Measurements from ENCODE around the gene SLC2A1. TPM values are rescaled to one million over a fixed set of nuclear protein-coding genes. Genes with fewer than 3 reads are reported as not detected.
"Not testable (repeated sequence)": the region's sequence is repeated elsewhere in the genome, so short reads cannot be mapped to it uniquely, and the experiment has no call there.

Gene SLC2A1
- total and polyA plus RNA-seq, 9 of the 15 experiments (the other 6 are each of a cell fraction or from before 2014, with no cell fraction given), result 12.6 to 153 (median 48.0) TPM

GRCh38 chr1:42899960-42900359 is 58.7 kb downstream of the SLC2A1 start:
- TF ChIP-seq ZFP36 (IDR thresholded peaks at IDR 0.05; ENCODE audit: low read depth, low read length, partially characterized antibody), result peak; percentile 55
- H3K9me1 ChIP-seq (ENCODE audit: control insufficient read depth, insufficient read depth, low read length); ATAC-seq; H3K9me3 ChIP-seq (replicated peaks; ENCODE audit: control insufficient read depth, insufficient read depth, low read depth, low read length); CTCF ChIA-PET (ENCODE audit: low intra/inter-chr PET ratio); BruUV-seq (replicated peaks); H3K4me1 ChIP-seq (replicated peaks in 1 of 2; ENCODE audit: control insufficient read depth in 2 of 2, insufficient read depth in 2 of 2, low read length in 2 of 2); H2AFZ ChIP-seq (ENCODE audit: low read depth, low read length); H3K27ac ChIP-seq (ENCODE audit: extremely low read depth, low read depth, low read length); FAIRE-seq; H3K79me2 ChIP-seq (ENCODE audit: control insufficient read depth, insufficient read depth, low read length); H3K36me3 ChIP-seq (ENCODE audit: control insufficient read depth, insufficient read depth, low read length); H4K20me1 ChIP-seq (replicated peaks; ENCODE audit: control insufficient read depth, insufficient read depth, low read length); DNase-seq (ENCODE audit: extremely low read depth in 1 of 4, low spot score in 3 of 4); H3K4me3 ChIP-seq; H3K27me3 ChIP-seq (ENCODE audit: control insufficient read depth in 2 of 2, insufficient read depth in 2 of 2, low read length in 2 of 2); H3K4me2 ChIP-seq (ENCODE audit: insufficient read depth, low read length); H3K9ac ChIP-seq (ENCODE audit: insufficient read depth in 1 of 2, low read depth in 2 of 2, low read length in 2 of 2): not testable (repeated sequence)
- WGBS (ENCODE audit: insufficient coverage, low coverage, missing lambda C conversion rate), result 10% methylated on average over 4 of the region's 4 CpGs
- POLR2A ChIA-PET, result interaction anchor here (0.6 to 1.6 kb wide), 5 partner anchors 9 to 729 kb away, joined by 3 to 4 read pairs (median 3); partner anchors contain the start of gene ZNF691
- intact Hi-C loops (cut with micrococcal nuclease) (loop anchor here (10.0 kb wide), 1 partner anchor 325 kb away; no protein-coding TSS in a partner anchor), in situ Hi-C loops (cut with MboI) (loop anchor here (10.0 kb wide), 1 partner anchor 515 kb away; no protein-coding TSS in a partner anchor)

GRCh38 chr1:42891465-42892138 is 67.1 kb downstream of the SLC2A1 start:
- FAIRE-seq (no peak), DNase-seq (ENCODE audit: extremely low read depth in 1 of 4, low spot score in 3 of 4) (no peak), ATAC-seq (peak; percentile 18; the same call in 2 of the 3 replicates)
- 4% methylated on average over 5 of the region's 5 CpGs for WGBS (ENCODE audit: insufficient coverage, low coverage, missing lambda C conversion rate)
- H2AFZ ChIP-seq (ENCODE audit: low read depth, low read length), result no peak overlapping the region; the same call in 1 of the 2 replicates
- no peaks in the 10 kb centered on the region for H4K20me1 ChIP-seq (replicated peaks; ENCODE audit: control insufficient read depth, insufficient read depth, low read length)
- no TSS peak for BruUV-seq (replicated peaks)
- no peak overlapping the region for H3K9ac ChIP-seq (ENCODE audit: insufficient read depth in 1 of 2, low read depth in 2 of 2, low read length in 2 of 2)
- in situ Hi-C loops (cut with MboI), result no loop called here
- peaks cover 0 to 6% of the 10 kb centered on the region in 2 experiments; a peak in 1 of 5 replicates for H3K27me3 ChIP-seq (ENCODE audit: control insufficient read depth in 2 of 2, insufficient read depth in 2 of 2, low read length in 2 of 2)
- H3K9me1 ChIP-seq (ENCODE audit: control insufficient read depth, insufficient read depth, low read length), result no peaks in the 10 kb centered on the region
- H3K27ac ChIP-seq (ENCODE audit: extremely low read depth, low read depth, low read length), result no peak overlapping the region
- H3K36me3 ChIP-seq (ENCODE audit: control insufficient read depth, insufficient read depth, low read length), result no peaks in the 10 kb centered on the region
- ChIA-PET CTCF (ENCODE audit: low intra/inter-chr PET ratio) (interaction anchor here (0.6 kb wide), 1 partner anchor 15 kb away, joined by 4 read pairs; no protein-coding TSS in a partner anchor), POLR2A (interaction anchor here (1.0 to 1.1 kb wide), 2 partner anchors 9 to 67 kb away, joined by 3 to 4 read pairs; no protein-coding TSS in a partner anchor)
- no peak overlapping the region for H3K4me2 ChIP-seq (ENCODE audit: insufficient read depth, low read length)
- no peaks in the 10 kb centered on the region for H3K9me3 ChIP-seq (replicated peaks; ENCODE audit: control insufficient read depth, insufficient read depth, low read depth, low read length)
- no peaks in the 10 kb centered on the region for H3K79me2 ChIP-seq (ENCODE audit: control insufficient read depth, insufficient read depth, low read length)
- peaks cover 0 to 19% of the 10 kb centered on the region in 2 experiments; a peak in 3 of 5 replicates for H3K4me1 ChIP-seq (replicated peaks in 1 of 2; ENCODE audit: control insufficient read depth in 2 of 2, insufficient read depth in 2 of 2, low read length in 2 of 2)
- no peak overlapping the region for H3K4me3 ChIP-seq
- intact Hi-C loops (cut with micrococcal nuclease), result no loop called here
- TF ChIP-seq SIRT6 (IDR thresholded peaks at IDR 0.05; ENCODE audit: low read depth, low read length), result no peak
- TF ChIP-seq NFIC (IDR thresholded peaks at IDR 0.05), result no peak
- TF ChIP-seq ZNF217 (CRISPR knock-in tag; IDR thresholded peaks at IDR 0.05), result no peak
- TF ChIP-seq, protein P1, sequence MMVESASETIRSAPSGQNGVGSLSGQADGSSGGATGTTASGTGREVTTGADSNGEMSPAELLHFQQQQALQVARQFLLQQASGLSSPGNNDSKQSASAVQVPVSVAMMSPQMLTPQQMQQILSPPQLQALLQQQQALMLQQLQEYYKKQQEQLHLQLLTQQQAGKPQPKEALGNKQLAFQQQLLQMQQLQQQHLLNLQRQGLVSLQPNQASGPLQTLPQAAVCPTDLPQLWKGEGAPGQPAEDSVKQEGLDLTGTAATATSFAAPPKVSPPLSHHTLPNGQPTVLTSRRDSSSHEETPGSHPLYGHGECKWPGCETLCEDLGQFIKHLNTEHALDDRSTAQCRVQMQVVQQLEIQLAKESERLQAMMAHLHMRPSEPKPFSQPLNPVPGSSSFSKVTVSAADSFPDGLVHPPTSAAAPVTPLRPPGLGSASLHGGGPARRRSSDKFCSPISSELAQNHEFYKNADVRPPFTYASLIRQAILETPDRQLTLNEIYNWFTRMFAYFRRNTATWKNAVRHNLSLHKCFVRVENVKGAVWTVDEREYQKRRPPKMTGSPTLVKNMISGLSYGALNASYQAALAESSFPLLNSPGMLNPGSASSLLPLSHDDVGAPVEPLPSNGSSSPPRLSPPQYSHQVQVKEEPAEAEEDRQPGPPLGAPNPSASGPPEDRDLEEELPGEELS (CRISPR knock-in tag; IDR thresholded peaks at IDR 0.05; ENCODE audit: borderline replicate concordance), result no peak
- TF ChIP-seq MBD1 (CRISPR knock-in tag; IDR thresholded peaks at IDR 0.05), result no peak
- TF ChIP-seq NR4A1 (CRISPR knock-in tag; IDR thresholded peaks at IDR 0.05), result no peak
- no peak for TF ChIP-seq NR4A1 (tag; IDR thresholded peaks at IDR 0.05)
- TF ChIP-seq PTRF (tag; IDR thresholded peaks at IDR 0.05), result no peak
- TF ChIP-seq PYGO2 (tag; IDR thresholded peaks at IDR 0.05), result no peak
